Ishikawa (cell line): ENCODE results near the gene COL15A1.

Experiments used
- CEBPB ChIP-seq: IDR thresholded peaks from 2 replicates; pipeline ENCODE4 v1.6.1; 2012
- CREB1 ChIP-seq: IDR thresholded peaks from 2 replicates; pipeline ENCODE4 v1.6.1; 2012; ENCODE audit warnings: low read depth
- EP300 ChIP-seq: IDR thresholded peaks from 2 replicates; pipeline ENCODE4 v1.6.1; 2012; ENCODE audit warnings: borderline replicate concordance
- TCF12 ChIP-seq: IDR thresholded peaks from 2 replicates; pipeline ENCODE4 v1.6.1; 2012; ENCODE audit warnings: low read depth
- TEAD4 ChIP-seq: IDR thresholded peaks from 2 replicates; pipeline ENCODE4 v1.6.1; 2012
- YY1 ChIP-seq: IDR thresholded peaks from 2 replicates; pipeline ENCODE4 v1.6.1; 2012; ENCODE audit warnings: low read depth
- ZBTB7A ChIP-seq: IDR thresholded peaks from 2 replicates; pipeline ENCODE4 v1.6.1; 2012; ENCODE audit warnings: low read depth
- TF ChIP-seq, protein P1 (sequence below): IDR thresholded peaks from 2 replicates; pipeline ENCODE4 v1.6.1; 2012
- TF ChIP-seq, protein P2 (sequence below): IDR thresholded peaks from 2 replicates; pipeline ENCODE4 v1.6.1; 2012
- TF ChIP-seq, protein P3 (sequence below): IDR thresholded peaks from 2 replicates; pipeline ENCODE4 v1.6.1; 2012; ENCODE audit warnings: low read depth, mild to moderate bottlenecking

- TF ChIP-seq ZBTB7A (no peak), CREB1 (no peak), CEBPB (no peak), EP300 (no peak), TEAD4 (no peak), TCF12 (no peak), YY1 (no peak)
- TF ChIP-seq, protein P1, sequence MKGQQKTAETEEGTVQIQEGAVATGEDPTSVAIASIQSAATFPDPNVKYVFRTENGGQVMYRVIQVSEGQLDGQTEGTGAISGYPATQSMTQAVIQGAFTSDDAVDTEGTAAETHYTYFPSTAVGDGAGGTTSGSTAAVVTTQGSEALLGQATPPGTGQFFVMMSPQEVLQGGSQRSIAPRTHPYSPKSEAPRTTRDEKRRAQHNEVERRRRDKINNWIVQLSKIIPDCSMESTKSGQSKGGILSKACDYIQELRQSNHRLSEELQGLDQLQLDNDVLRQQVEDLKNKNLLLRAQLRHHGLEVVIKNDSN: no peak
- TF ChIP-seq, protein P2, sequence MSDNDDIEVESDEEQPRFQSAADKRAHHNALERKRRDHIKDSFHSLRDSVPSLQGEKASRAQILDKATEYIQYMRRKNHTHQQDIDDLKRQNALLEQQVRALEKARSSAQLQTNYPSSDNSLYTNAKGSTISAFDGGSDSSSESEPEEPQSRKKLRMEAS: no peak
- TF ChIP-seq, protein P3, sequence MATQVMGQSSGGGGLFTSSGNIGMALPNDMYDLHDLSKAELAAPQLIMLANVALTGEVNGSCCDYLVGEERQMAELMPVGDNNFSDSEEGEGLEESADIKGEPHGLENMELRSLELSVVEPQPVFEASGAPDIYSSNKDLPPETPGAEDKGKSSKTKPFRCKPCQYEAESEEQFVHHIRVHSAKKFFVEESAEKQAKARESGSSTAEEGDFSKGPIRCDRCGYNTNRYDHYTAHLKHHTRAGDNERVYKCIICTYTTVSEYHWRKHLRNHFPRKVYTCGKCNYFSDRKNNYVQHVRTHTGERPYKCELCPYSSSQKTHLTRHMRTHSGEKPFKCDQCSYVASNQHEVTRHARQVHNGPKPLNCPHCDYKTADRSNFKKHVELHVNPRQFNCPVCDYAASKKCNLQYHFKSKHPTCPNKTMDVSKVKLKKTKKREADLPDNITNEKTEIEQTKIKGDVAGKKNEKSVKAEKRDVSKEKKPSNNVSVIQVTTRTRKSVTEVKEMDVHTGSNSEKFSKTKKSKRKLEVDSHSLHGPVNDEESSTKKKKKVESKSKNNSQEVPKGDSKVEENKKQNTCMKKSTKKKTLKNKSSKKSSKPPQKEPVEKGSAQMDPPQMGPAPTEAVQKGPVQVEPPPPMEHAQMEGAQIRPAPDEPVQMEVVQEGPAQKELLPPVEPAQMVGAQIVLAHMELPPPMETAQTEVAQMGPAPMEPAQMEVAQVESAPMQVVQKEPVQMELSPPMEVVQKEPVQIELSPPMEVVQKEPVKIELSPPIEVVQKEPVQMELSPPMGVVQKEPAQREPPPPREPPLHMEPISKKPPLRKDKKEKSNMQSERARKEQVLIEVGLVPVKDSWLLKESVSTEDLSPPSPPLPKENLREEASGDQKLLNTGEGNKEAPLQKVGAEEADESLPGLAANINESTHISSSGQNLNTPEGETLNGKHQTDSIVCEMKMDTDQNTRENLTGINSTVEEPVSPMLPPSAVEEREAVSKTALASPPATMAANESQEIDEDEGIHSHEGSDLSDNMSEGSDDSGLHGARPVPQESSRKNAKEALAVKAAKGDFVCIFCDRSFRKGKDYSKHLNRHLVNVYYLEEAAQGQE: no peak
These were observed 112.5 kb downstream of the COL15A1 start for GRCh38 chr9:99056186-99056585.
